A549 (cell line): ENCODE data around the gene ZCCHC17.

ENCODE experiments used
- BHLHE40 ChIP-seq: IDR thresholded peaks from 2 replicates; pipeline ENCODE4 v1.6.1; 2012; ENCODE audit warnings: low read depth, low read length, inconsistent platforms
- CBX8 ChIP-seq: fragments of 200-600 bp; sonication (generic); IDR thresholded peaks from 2 replicates; pipeline ENCODE4 v1.6.1; 2016
- CHD4 ChIP-seq: fragments of 200-600 bp; sonication (generic); IDR thresholded peaks from 2 replicates; pipeline ENCODE4 v1.6.1; 2016; ENCODE audit warnings: antibody characterized with exemption, mild to moderate bottlenecking, borderline replicate concordance
- CTCF ChIP-seq: fragments of >200 bp; sonication (Bioruptor Twin); formaldehyde crosslinking; IDR thresholded peaks from 3 replicates; pipeline ENCODE4 v1.5.1; 2016
- MAX ChIP-seq: IDR thresholded peaks from 2 replicates; pipeline ENCODE4 v1.6.1; 2012
- POLR2A ChIP-seq: IDR thresholded peaks from 2 replicates; pipeline ENCODE4 v1.6.1; 2012; ENCODE audit warnings: mild to moderate bottlenecking, low read length
- RAD21 ChIP-seq, 2 experiments: fragments of >200 bp in 1 of 2; sonication (Bioruptor Twin) in 1 of 2; formaldehyde crosslinking in 1 of 2; IDR thresholded peaks in 1 of 2; conservative IDR thresholded peaks in 1 of 2; 2 replicates in 1 of 2; 3 replicates in 1 of 2; pipeline ENCODE4 v1.6.1; 2012 to 2018; ENCODE audit warnings: inconsistent platforms in 1 of 2
- SMC3 ChIP-seq: fragments of >200 bp; sonication (Bioruptor Twin); formaldehyde crosslinking; IDR thresholded peaks from 3 replicates; pipeline ENCODE4 v1.6.1; 2018; ENCODE audit warnings: inconsistent platforms
- ZC3H11A ChIP-seq: fragments of 450-650 bp; IDR thresholded peaks from 2 replicates; pipeline ENCODE4 v1.6.1; 2014; ENCODE audit warnings: antibody characterized with exemption, mild to moderate bottlenecking

DNA sequence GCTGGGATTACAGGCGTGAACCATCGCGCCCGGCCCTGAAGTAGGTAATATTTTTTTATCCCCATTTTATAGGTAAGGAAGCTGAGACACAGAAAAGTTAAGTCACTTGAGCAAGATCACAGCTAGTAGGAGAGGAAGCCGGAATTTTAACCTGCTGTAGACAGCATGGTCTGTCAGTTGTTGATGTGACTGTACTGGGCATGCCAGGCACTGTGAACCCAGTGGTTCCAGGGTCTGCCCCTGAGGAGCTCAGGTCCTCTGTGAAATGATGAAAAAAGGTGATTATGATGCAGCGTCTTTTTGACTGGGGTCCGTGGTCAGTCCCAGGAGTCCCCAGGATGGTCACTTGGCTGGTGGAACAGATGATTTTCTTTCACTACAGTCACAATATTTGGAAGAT, 92.8 kb downstream of the ZCCHC17 start:
- TF ChIP-seq CTCF: no peak
- no peak for TF ChIP-seq MAX
- TF ChIP-seq BHLHE40: no peak
- TF ChIP-seq SMC3: no peak
- no peak for TF ChIP-seq POLR2A
- no peak for TF ChIP-seq CHD4
- no peak for TF ChIP-seq ZC3H11A
- no peak for TF ChIP-seq RAD21 (conservative IDR thresholded peaks at IDR 0.05 in 1 of 2, IDR thresholded peaks at IDR 0.05 in 1 of 2)
- no peak for TF ChIP-seq CBX8
